GM12892 (cell line): ENCODE measurements around the gene HOXB9.

Experiments
- DNase-seq: peaks from one replicate; pipeline ENCODE4 v3.0.0; 2011; ENCODE audit not compliant: insufficient read length
- FAIRE-seq: peaks from 2 replicates; lab custom pipeline; 2011; peaks lifted over from hg19 to GRCh38; lab: Jason Lieb, UNC
- POLR2A ChIP-seq: IDR thresholded peaks from 2 replicates; pipeline ENCODE4 v1.6.1; 2011; ENCODE audit warnings: low read depth, low read length, control low read depth
- POLR2AphosphoS5 ChIP-seq: IDR thresholded peaks from 2 replicates; pipeline ENCODE4 v1.6.1; 2011; ENCODE audit warnings: low read depth, low read length, control low read depth
- TAF1 ChIP-seq: IDR thresholded peaks from 2 replicates; pipeline ENCODE4 v1.6.1; 2011; ENCODE audit warnings: low read depth, mild to moderate bottlenecking, control low read depth, low read length, borderline replicate concordance

HOXB9 gene

DNA sequence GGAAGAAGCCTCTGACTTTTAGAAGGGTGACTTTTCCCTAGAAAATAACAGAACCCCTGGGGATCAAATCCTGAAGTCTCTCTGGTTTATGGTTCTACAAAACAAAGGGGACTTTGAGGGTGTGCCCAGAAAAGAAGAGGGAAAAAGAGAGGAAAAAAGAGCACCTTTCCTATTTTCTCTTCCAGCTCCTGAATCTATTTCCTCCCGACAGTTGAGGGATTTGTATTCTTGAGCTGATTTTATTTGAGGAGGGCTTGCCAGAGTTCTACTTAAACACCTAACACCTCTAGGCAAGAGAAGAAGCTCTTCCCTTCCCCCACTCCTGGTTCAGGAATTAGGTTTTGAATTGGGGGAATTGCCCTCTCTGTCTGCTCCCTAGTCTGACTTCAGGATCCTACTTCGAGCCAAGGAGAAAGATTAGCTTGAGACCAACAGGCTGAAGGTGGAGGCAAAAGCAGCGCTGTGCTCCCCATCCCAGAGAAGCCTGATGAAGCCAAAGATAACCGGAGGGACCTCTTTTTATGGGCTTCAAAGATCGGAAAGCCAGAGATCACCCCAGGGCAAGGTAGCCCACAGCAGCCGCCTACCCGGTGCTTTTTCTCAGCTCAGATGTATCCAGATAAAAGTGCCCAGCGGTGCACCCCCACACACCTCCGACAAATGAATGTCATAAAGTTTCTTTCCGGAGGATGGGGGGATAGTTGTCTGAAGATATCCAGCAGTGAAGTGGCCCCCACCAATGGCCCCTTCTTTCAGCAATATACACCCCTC, 36.9 kb downstream of the HOXB9 start:
- FAIRE-seq (no peak), DNase-seq (no peak)
- TF ChIP-seq TAF1 = no peak
- TF ChIP-seq POLR2AphosphoS5 = no peak
- no peak for TF ChIP-seq POLR2A

DNA sequence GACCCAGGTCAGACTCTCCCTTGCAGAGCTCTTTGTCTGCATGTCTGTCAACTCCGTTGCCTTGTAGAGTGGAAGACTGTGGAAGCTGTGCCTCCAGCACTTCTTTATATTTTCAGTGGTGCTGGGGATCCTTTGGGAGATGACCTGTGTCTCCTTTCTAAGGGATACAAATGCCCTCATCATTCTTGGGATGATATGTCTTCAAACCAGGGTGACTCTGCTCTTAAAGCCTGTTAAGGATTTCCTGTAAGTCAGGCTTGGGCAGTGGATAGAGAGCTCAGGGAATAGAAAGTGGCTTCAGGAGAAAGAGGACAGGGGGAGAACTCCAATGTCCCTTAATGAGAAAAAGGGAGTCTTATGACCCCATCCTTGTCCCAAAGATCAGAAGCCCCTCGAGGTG, 37.6 kb downstream of the HOXB9 start:
- no peak for TF ChIP-seq POLR2AphosphoS5
- no peak for TF ChIP-seq TAF1
- no peak for TF ChIP-seq POLR2A
- FAIRE-seq (no peak), DNase-seq (no peak)

- no peak for FAIRE-seq
Observed at GRCh38 chr17:48588074-48588415, 38.1 kb downstream of the HOXB9 start.

GRCh38 chr17:48587276-48588073, 38.7 kb downstream of the HOXB9 start:
- no peak for FAIRE-seq
- TF ChIP-seq POLR2AphosphoS5 (no peak), TAF1 (no peak), POLR2A (no peak)
- no peak for DNase-seq

More at GRCh38 chr17:48588074-48588415, 38.1 kb downstream of the HOXB9 start:
- TF ChIP-seq POLR2AphosphoS5 (no peak), TAF1 (no peak), POLR2A (no peak)
- DNase-seq = no peak

- TF ChIP-seq TAF1 = no peak
- no peak for TF ChIP-seq POLR2A
- no peak for TF ChIP-seq POLR2AphosphoS5
- peak; percentile 78 for FAIRE-seq
Observed at GRCh38 chr17:48586355-48587258, 39.6 kb downstream of the HOXB9 start.

DNA sequence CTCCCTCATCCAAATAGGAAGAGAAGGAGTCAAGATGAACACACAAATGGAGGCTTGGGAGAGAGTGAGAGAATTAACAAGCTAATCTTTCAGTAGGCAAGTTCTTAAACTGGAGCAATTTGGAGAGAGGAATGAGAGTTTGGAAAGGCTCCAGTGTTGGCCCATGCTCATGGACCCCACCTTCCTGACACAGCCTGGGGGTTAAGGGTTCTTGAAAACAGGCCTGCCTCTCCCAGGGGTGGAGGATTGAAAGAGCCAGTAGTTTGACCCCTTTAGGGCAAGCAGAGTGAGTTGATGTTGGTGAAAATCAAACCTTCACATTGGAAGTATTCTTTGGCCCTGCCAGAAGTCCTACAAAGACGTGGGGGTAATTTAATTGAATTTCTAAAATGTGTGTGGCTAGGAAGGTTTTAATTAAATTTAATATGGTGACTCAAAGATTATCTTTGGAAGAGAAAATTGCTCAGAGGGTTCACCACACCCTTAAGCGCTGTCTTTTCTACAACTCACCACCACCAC, 41.9 kb downstream of the HOXB9 start:
- DNase-seq (no peak), FAIRE-seq (no peak)
- TF ChIP-seq POLR2AphosphoS5 = no peak
- no peak for TF ChIP-seq TAF1
- no peak for TF ChIP-seq POLR2A

More at GRCh38 chr17:48586355-48587258, 39.6 kb downstream of the HOXB9 start:
- DNase-seq = peak; percentile 58

DNA sequence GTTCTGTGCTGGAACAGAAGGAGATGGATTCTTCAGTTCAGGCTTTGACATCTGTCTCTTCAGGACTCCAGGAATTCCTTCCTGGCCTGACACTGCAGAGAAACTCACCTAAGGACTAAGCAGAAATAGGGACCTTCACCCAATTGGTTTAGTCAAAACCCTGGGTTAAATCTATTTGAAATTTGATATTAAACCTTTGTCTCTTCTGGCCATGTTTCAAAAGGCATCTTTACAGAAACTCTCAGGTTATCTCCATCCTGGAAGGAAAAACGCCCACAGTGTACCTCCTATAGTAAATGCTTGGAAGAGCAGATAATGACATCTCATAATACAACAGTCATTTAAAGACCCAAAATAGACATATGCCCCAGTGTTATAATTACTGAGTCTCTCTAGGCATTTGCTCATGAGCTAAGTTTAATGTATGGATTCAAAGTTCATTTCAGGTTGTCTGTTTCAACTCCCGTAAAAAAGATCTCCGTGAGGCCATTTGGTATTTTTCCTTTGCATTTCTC, 42.4 kb downstream of the HOXB9 start:
- TF ChIP-seq TAF1 = no peak
- no peak for TF ChIP-seq POLR2AphosphoS5
- no peak for TF ChIP-seq POLR2A
- FAIRE-seq = no peak
- DNase-seq = no peak

GRCh38 chr17:48582750-48583069, 43.4 kb downstream of the HOXB9 start:
- TF ChIP-seq POLR2A (no peak), TAF1 (no peak), POLR2AphosphoS5 (no peak)
- DNase-seq = no peak
- no peak for FAIRE-seq

DNA sequence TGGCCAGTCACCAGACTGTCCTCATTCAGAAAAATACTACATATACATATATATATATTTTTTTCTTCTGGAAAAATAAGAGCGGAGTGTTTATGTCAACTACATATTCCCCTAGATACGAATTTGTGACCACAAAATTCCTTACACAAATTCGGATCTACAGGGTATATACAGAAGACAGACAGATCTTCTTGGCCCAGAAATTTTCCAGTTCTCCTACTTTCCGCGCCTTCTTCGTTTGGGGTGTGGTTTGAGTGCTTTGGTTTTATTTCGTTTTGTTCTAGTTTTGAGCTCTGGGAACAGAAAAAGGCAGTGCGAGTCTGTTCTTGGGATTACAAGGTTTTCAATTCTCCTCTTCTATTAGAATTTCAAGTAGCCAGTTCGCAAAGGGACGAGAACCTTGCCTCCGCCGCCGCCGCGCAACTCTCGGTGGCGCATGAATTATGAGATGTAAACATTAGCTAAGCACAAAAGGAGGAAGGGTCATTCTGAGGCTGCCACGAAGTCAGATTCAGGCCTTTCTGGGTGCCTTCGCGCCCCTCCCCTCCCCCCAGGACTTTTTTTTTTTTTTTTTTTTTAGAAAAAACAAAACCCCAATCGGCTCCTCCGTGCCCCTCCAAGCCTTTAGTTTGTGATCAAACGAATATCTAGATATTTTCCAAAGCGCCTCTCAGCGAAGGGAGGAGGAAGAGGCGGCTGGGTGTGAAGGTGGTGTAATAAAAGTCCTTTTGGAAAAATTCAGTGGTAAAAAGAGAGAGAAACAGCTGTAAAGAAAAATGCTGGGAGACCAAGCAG, 46.2 kb downstream of the HOXB9 start:
- FAIRE-seq = no peak
- DNase-seq = no peak
- TF ChIP-seq TAF1 (no peak), POLR2A (no peak), POLR2AphosphoS5 (no peak)

DNA sequence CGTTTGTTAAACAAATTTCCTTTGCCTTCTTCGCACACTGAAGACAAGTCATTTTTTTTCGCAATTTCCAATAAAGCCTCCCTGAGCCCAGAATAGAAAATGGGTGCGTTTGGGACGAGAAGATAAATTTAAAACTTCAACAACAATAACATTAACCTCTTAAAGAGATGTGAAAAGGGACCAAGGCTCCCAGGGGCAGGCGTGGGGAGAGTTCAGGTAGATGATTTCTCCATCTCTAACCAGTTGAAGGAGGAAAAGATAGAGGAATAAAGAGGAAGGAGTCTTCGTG, 46.7 kb downstream of the HOXB9 start:
- no peak for TF ChIP-seq POLR2A
- no peak for TF ChIP-seq TAF1
- TF ChIP-seq POLR2AphosphoS5 = no peak
- DNase-seq = no peak
- FAIRE-seq = no peak
